Right ventricle myocardium superior (tissue), 1 donor: Measurements from ENCODE around the gene BACH2. TPM values are rescaled to one million over a fixed set of nuclear protein-coding genes. Genes with fewer than 3 reads are reported as not detected.
A peak's percentile ranks its signal among the peaks of the same experiment; 100 is the strongest.
"Not testable (repeated sequence)": the region's sequence is repeated elsewhere in the genome, so short reads cannot be mapped to it uniquely, and the experiment has no call there.

Source experiments
- ATAC-seq: fragments of 200-7000 bp; cut with Tn5 transposase; one replicate; pipeline ENCODE4 v1.9.1; 2020; ENCODE audit warnings: mild to moderate bottlenecking; ENCODE audit not compliant: poor library complexity
- DNase-seq: peaks from one replicate; pipeline ENCODE4 v3.0.0-alpha.2; 2020
- intact Hi-C: fragments of 100-400 bp; cut with DNase I; formaldehyde crosslinking; loops from one replicate; pipeline ENCODE4 v1.11.2; 2022
- total RNA-seq: library from RNA; stranded (reverse); fragmentation: NEBNext Ultra II Directional; extraction: Animal tissue kit (Norgen Biotek cat#: 25700); gene quantifications from one replicate; pipeline ENCODE4 v1.2.1, GENCODE V29; 2021
- donor health status: DM: no; HTN: yes; CAD: no; lungs with severe emphysema.

The BACH2 gene
- total RNA-seq, 1 donor from 2014 or later, result 1.9 TPM

GRCh38 chr6:90178384-90178855, 118.2 kb downstream of the BACH2 start:
- peak; percentile 39 for ATAC-seq
- intact Hi-C loops, result no loop called here
- no peak for DNase-seq

- intact Hi-C loops, result no loop called here
- DNase-seq (no peak), ATAC-seq (peak; percentile 65)
Measured at GRCh38 chr6:90177544-90178383, 118.9 kb downstream of the BACH2 start.

DNA sequence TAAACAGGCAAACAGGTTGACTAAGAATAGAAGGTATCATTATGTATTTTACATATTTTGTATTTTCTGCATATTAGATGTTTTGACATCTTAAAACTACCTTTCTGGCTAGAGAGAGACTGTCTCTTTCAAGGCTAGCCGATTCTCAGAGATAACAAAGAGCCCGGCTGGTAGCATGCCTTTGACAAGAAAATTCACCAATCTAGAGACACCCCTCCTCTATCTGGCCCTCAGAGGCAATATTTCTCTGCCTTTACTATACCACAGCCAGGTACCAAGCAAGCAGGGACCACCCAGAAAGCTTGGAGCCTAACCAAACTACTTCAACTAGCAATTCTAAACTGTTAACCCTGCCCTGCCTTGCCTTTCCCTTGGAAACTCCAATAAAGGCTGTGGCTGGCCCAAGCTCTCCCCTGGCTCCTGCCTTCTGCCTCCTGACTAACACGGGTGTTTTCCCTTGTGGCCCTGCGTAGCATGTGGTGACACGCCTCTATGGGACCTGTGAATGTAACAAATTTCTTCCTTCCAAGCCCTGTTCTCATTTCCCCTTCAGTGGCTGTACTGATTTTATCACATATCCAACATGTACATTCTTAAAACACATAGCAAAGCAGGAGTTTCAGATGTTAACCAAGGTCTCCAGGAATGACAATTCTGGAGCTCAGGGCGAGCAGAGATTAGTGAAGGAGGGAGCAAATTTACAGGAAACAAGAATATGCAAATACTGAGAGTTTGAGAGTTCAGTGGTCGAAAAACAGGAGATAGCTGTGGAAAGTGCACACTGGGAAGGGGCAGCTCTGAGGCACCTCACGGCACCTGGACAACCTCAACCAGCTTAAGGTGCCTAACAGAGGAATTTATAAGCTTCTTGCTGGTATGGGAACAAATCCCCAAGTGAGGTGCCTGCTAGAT, 120.8 kb downstream of the BACH2 start:
- ATAC-seq, result no peak
- no peak for DNase-seq
- intact Hi-C loops, result no loop called here

GRCh38 chr6:90173262-90173925, 123.2 kb downstream of the BACH2 start:
- ATAC-seq (no peak), DNase-seq (no peak)
- intact Hi-C loops, result no loop called here

DNA sequence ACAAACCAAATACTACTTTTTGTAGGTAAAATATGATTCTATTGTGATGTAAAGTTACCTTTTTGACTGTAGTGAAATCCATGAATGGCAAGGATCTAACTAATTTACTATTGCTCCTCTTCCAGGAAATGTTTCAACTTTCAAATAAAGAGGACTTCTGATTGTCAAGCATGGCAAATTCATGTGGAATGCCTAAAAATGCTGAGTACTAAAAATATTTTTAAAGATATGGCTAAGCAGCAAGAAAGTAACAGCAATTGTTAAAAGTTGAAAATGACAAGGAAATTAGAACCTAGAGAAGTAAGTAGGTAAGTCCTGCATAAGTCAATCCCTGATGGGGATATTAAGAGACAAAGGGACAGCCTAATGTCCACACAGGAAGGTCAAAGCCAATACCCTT, 126.0 kb downstream of the BACH2 start:
- intact Hi-C loops, result no loop called here
- no peak for ATAC-seq

GRCh38 chr6:90169374-90169773, 127.3 kb downstream of the BACH2 start:
- intact Hi-C loops, result no loop called here
- ATAC-seq (peak; percentile 98), DNase-seq (no peak)

More for the DNA sequence above, 126.0 kb downstream of the BACH2 start:
- no peak for DNase-seq

DNA sequence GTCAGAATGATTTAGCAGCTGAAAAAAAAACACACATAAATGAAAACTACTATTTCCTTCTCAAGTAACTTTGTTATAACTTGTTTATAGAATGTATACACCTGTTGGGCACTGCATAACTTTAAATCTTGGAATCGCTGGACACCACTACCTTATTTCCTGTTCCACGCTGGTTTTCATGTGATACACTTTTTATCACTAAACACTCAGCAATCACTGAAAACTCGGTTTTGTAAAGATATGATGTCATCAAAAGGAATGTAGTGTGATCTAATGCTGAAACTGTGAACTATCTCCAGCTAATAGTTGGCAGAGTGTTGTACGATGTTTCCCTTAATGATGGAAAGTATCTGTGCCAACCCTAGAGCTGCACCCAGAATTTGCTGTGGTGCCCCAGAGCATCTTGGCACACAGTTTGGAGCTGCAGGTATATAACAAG, 127.9 kb downstream of the BACH2 start:
- peak; percentile 56 for ATAC-seq
- intact Hi-C loops, result no loop called here
- no peak for DNase-seq

GRCh38 chr6:90167514-90168379, 128.9 kb downstream of the BACH2 start:
- intact Hi-C loops, result no loop called here
- ATAC-seq, result no peak

DNA sequence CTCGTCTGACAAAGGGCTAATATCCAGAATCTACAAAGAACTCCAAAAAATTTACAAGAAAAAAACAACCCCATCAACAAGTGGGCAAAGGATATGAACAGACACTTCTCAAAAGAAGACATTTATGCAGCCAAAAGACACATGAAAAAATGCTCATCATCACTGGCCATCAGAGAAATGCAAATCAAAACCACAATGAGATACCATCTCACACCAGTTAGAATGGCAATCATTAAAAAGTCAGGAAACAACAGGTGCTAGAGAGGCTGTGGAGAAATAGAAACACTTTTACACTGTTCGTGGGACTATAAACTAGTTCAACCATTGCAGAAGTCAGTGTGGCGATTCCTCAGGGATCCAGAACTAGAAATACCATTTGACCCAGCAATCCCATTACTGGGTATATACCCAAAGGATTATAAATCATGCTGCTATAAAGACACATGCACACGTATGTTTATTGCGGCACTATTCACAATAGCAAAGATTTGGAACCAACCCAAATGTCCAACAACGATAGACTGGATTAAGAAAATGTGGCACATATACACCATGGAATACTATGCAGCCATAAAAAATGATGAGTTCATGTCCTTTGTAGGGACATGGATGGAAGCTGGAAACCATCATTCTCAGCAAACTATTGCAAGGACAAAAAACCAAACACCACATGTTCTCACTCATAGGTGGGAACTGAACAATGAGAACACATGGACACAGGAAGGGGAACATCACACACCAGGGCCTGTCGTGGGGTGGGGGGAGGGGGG, 130.3 kb downstream of the BACH2 start:
- intact Hi-C loops, DNase-seq, ATAC-seq: not testable (repeated sequence)

More at GRCh38 chr6:90167514-90168379, 128.9 kb downstream of the BACH2 start:
- no peak for DNase-seq

DNA sequence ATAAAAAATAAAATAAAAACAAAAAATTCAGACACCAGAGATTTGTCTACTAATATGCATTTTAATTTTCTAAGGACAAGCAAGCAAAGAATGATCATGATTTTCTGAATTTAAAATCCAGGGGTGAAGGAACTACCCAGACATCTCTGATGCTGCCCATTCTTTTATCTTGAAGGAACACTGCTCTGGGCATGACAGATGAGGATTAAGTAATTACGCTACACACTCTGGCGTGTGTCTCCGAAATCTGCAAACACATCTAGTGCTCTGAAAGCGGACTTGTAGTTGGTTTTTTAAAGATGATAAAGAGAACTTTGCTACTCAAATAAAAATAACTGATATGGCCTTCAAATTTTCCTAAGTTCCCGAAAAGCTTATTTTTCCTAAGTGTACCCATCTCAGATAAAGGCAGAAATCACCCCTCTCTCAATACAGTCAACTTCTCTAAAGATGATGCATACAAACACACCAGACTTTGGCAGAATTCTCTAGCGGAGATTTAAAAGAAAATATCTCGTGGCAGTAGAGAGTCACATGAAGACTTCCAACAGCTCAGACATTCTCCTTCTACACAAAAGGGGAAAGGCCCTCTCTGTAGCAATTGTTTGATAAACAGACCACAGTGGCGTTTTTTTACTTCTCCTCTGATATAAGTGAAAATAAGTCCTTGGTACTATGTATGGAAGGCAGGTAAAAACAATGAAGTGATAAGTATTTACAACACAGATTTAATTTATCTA, 133.8 kb downstream of the BACH2 start:
- intact Hi-C loops, result no loop called here
- ATAC-seq, result no peak
- DNase-seq, result no peak

DNA sequence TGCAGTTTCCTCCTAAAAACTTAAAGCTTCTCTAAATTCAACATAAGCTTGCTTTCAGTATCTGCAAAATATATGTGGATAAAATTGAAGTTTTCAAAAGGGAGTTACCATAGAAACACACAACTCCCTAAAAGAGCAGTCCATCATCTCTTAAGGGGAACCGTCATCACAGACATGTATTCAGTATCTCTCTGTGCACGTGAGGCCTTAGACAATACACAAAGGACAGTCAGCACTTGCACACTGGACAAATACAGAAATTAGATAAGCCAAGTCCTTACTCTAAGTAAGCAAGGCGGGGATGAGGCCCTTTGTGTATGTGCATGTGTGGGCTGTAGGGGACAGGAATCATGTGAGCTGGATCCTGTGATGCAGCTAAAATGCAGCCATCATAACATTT, 136.6 kb downstream of the BACH2 start:
- intact Hi-C loops, result no loop called here
- DNase-seq (no peak), ATAC-seq (no peak)

DNA sequence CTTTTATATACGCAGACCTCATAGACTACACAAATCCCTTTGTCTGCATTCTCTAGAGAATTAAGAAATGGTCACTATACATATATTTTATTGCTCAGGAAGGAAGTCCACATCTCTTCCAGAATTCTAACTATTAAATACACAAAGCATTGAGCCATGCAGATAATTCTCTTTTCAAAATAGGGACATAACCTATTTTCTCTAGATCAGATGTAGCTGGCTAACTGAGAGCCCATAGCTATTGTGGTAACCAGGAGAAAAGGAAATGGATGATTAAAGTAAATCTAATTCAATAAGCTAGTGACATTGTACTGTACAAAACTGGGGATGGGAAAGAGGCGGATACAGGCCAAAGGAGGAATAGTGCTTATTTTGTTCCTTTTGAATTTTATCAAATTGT, 137.2 kb downstream of the BACH2 start:
- no peak for ATAC-seq
- intact Hi-C loops, result no loop called here

GRCh38 chr6:90158936-90159335, 137.7 kb downstream of the BACH2 start:
- DNase-seq (no peak), ATAC-seq (no peak)
- intact Hi-C loops, result no loop called here

More for the DNA sequence above, 137.2 kb downstream of the BACH2 start:
- no peak for DNase-seq

DNA sequence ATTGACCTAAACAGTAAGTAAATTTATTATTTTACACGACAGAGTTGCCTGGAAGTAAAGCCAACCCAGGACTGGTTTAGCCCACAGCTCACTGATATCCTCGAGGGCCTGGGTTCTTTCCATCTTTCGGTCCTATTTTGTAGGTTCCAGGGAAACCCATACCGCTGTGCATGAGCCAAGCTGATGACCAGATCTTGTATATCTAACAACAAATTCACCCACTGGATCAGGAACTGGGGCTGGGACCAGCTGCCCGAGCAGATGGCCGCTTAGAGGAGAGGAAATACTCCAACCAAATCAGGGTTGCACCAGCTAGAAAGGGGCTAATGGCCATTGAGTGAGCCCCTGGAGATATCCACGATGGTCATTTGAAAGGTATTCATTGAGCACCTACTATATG, 139.2 kb downstream of the BACH2 start:
- DNase-seq (no peak), ATAC-seq (no peak)

DNA sequence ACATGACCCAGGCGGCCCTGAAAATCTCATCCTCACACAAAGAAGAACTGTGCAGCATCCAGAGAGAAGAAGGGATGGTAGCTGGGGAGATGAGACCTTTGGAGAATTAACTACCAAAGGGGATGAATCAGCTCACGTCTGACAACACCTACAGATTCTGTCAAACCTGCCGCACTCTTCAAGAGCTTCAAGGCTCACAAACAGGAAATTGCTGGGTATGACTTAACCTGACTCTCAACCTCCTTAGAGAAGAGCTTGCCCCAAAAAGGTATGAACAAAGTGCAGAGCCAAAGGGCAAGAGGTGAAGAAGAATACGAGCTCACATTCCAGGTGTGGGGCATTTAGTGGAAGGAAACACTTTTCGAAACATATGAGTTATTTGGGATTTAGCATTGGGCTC, 139.8 kb downstream of the BACH2 start:
- no peak for DNase-seq
- intact Hi-C loops, result no loop called here
- no peak for ATAC-seq

More for the DNA sequence above, 139.2 kb downstream of the BACH2 start:
- intact Hi-C loops, result no loop called here

- no peak for DNase-seq
- intact Hi-C loops, result no loop called here
- no peak for ATAC-seq
Measured at GRCh38 chr6:90154755-90155470, 141.7 kb downstream of the BACH2 start.
